Body of pancreas (tissue), 4 donors: ENCODE results near the gene SPATA13. TPM values are rescaled to one million over a fixed set of nuclear protein-coding genes. Genes with fewer than 3 reads are reported as not detected.

Experiments used
- ATAC-seq: fragments of 150-250 bp; one replicate; pipeline ENCODE4 v1.9.1; 2016
- DNase-seq, 4 donors: peaks; one replicate each; pipeline ENCODE4 v3.0.0-alpha.2; 2019
- H3K27ac ChIP-seq, 4 donors: fragments of 200-600 bp; sonication (generic); 1 replicate in 3 of 4; 2 replicates in 1 of 4; pipeline versions ENCODE4 v1.5.1 to v1.6.1; 2016 to 2019; ENCODE audit warnings: mild to moderate bottlenecking in 1 of 4, mixed read lengths in 1 of 4, moderate library complexity in 1 of 4
- H3K27me3 ChIP-seq, 2 donors: fragments of 200-600 bp; sonication (generic); one replicate each; pipeline ENCODE4 v1.6.0; 2016; ENCODE audit warnings: mild to moderate bottlenecking in 1 of 2
- H3K36me3 ChIP-seq, 2 donors: fragments of 200-600 bp; sonication (generic); replicated peaks in 1 of 2; 2 replicates each; pipeline ENCODE4 v1.5.1; 2016; ENCODE audit warnings: low read depth in 2 of 2; ENCODE audit not compliant: insufficient read depth in 1 of 2
- H3K4me1 ChIP-seq: fragments of 200-600 bp; sonication (generic); one replicate; pipeline ENCODE4 v1.6.0; 2016
- H3K4me3 ChIP-seq, 2 donors: fragments of 200-600 bp; sonication (generic); 1 replicate in 1 of 2; 2 replicates in 1 of 2; pipeline ENCODE4 v1.5.1; 2016 to 2019
- H3K9me3 ChIP-seq, 3 donors: fragments of 200-600 bp; sonication (generic); 1 replicate in 2 of 3; 2 replicates in 1 of 3; pipeline ENCODE4 v1.5.1; 2016
- CTCF ChIP-seq, 7 experiments: fragments of 450-650 bp in 4 of 7; fragments of 200-600 bp in 3 of 7; sonication (generic) in 3 of 7; IDR thresholded peaks; one replicate each; pipeline ENCODE4 v1.5.1; 2016 to 2019; ENCODE audit warnings: antibody characterized with exemption in 7 of 7
- POLR2A ChIP-seq, 3 donors: fragments of 450-650 bp; IDR thresholded peaks; one replicate each; pipeline ENCODE4 v1.6.1; 2016; ENCODE audit warnings: antibody characterized with exemption in 3 of 3, mild to moderate bottlenecking in 2 of 3
- WGBS, 2 donors: methylation state at CpG; one replicate each; pipeline ENCODE4 v1.1.5; 2017; 5-methylcytosine and 5-hydroxymethylcytosine counted together
- intact Hi-C: fragments of 100-400 bp; cut with DNase I; formaldehyde crosslinking; loops from one replicate; pipeline ENCODE4 v1.15.1; 2023
- total RNA-seq, 2 donors: library from RNA; depleted of rRNA; stranded (reverse); fragments of >200 nt; gene quantifications; one replicate each; pipeline ENCODE4 v1.1.0, GENCODE V29; 2016

Gene SPATA13
- total RNA-seq, 2 donors from 2014 or later: 83.3 to 359 TPM

- no peak for ATAC-seq
Measured at GRCh38 chr13:24299488-24300114, 139.1 kb downstream of the SPATA13 start.

GRCh38 chr13:24301434-24301833, 140.9 kb downstream of the SPATA13 start:
- WGBS, 2 donors: 70 to 85% methylated on average over 12 of the region's 12 CpGs
- peaks cover 52 to 77% of the 10 kb centered on the region in 2 donors for H3K36me3 ChIP-seq
- intact Hi-C loops: no loop called here
- H3K4me3 ChIP-seq: no peak overlapping the region
- ATAC-seq: no peak
- no peak for TF ChIP-seq CTCF (IDR thresholded peaks at IDR 0.05)
- no peak for TF ChIP-seq POLR2A (IDR thresholded peaks at IDR 0.05)
- H3K27me3 ChIP-seq: no peaks in the 10 kb centered on the region
- no peak overlapping the region for H3K27ac ChIP-seq
- H3K4me1 ChIP-seq: no peaks in the 10 kb centered on the region
- DNase-seq: no peak
- no peaks in the 10 kb centered on the region for H3K9me3 ChIP-seq

More at GRCh38 chr13:24299488-24300114, 139.1 kb downstream of the SPATA13 start:
- no peaks in the 10 kb centered on the region for H3K4me1 ChIP-seq
- H3K27me3 ChIP-seq: no peaks in the 10 kb centered on the region
- intact Hi-C loops: no loop called here
- DNase-seq: no peak
- peaks cover 51 to 89% of the 10 kb centered on the region in 2 donors for H3K36me3 ChIP-seq
- no peak overlapping the region for H3K4me3 ChIP-seq
- H3K27ac ChIP-seq: no peak overlapping the region
- H3K9me3 ChIP-seq: no peaks in the 10 kb centered on the region
- TF ChIP-seq CTCF (IDR thresholded peaks at IDR 0.05) (no peak), POLR2A (IDR thresholded peaks at IDR 0.05) (no peak)
- 88 to 89% methylated on average over 12 to 16 of the region's 16 CpGs for WGBS, 2 donors

- H3K36me3 ChIP-seq: peaks cover 49 to 72% of the 10 kb centered on the region in 2 donors
- H3K4me3 ChIP-seq: no peak overlapping the region
- intact Hi-C loops: no loop called here
- no peaks in the 10 kb centered on the region for H3K9me3 ChIP-seq
- DNase-seq: no peak
- H3K27me3 ChIP-seq: no peaks in the 10 kb centered on the region
- H3K4me1 ChIP-seq: peaks cover 2% of the 10 kb centered on the region
- no peak overlapping the region for H3K27ac ChIP-seq
- WGBS, 2 donors: 80 to 93% methylated on average over 7 of the region's 7 CpGs
- ATAC-seq: no peak
- TF ChIP-seq POLR2A (IDR thresholded peaks at IDR 0.05): no peak
- TF ChIP-seq CTCF (IDR thresholded peaks at IDR 0.05): no peak
Measured at GRCh38 chr13:24301911-24302310, 141.4 kb downstream of the SPATA13 start.

- H3K36me3 ChIP-seq: peaks cover 22 to 47% of the 10 kb centered on the region in 2 donors
- 89 to 90% methylated on average over 5 of the region's 5 CpGs for WGBS, 2 donors
- no peak overlapping the region for H3K4me3 ChIP-seq
- H3K27ac ChIP-seq: no peak overlapping the region
- H3K4me1 ChIP-seq: peaks cover 7% of the 10 kb centered on the region
- TF ChIP-seq CTCF (IDR thresholded peaks at IDR 0.05): no peak
- no peak for TF ChIP-seq POLR2A (IDR thresholded peaks at IDR 0.05)
- intact Hi-C loops: no loop called here
- ATAC-seq (no peak), DNase-seq (no peak)
- H3K27me3 ChIP-seq: no peaks in the 10 kb centered on the region
- H3K9me3 ChIP-seq: no peaks in the 10 kb centered on the region
Measured at GRCh38 chr13:24304620-24305019, 144.1 kb downstream of the SPATA13 start.

- H3K27me3 ChIP-seq: no peaks in the 10 kb centered on the region
- DNase-seq (no peak), ATAC-seq (no peak)
- peaks cover 7% of the 10 kb centered on the region for H3K4me1 ChIP-seq
- no peak for TF ChIP-seq POLR2A (IDR thresholded peaks at IDR 0.05)
- TF ChIP-seq CTCF (IDR thresholded peaks at IDR 0.05): no peak
- H3K36me3 ChIP-seq: peaks cover 15 to 28% of the 10 kb centered on the region in 2 donors
- no peak overlapping the region for H3K27ac ChIP-seq
- WGBS, 2 donors: 71 to 73% methylated on average over 1 of the region's 1 CpG
- intact Hi-C loops: no loop called here
- H3K9me3 ChIP-seq: no peaks in the 10 kb centered on the region
- no peak overlapping the region for H3K4me3 ChIP-seq
Measured at GRCh38 chr13:24306632-24307031, 146.1 kb downstream of the SPATA13 start.
